ENCODE results near the gene PPP1R14B.

Gene PPP1R14B

GRCh38 chr11:64204464-64204989 lies 42.2 kb downstream of the PPP1R14B start:
- DNase-seq (ENCODE audit: insufficient read length, low spot score) (peak; percentile 88), FAIRE-seq (no peak)
- no peak for TF ChIP-seq POLR2A (IDR thresholded peaks at IDR 0.05; ENCODE audit: low read depth, low read length)

DNA sequence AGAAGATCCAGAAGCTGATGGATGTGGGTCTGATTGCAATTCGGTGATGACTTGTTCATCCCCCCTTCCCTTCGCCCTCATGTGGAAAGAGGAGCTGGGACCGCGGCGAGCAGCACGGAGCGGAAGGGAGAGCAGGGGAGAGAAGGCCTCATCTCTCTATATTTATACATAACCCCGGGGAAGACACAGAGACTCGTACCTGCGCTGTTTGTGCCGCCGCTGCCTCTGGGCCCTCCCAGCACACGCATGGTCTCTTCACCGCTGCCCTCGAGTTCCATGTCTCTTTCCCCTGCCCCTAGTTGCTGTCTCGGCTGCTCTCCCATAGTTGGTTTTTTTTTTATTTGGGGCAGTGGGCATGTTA lies 42.7 kb downstream of the PPP1R14B start:
- no peak for TF ChIP-seq POLR2A (IDR thresholded peaks at IDR 0.05; ENCODE audit: low read depth, low read length)
- no peak for DNase-seq (ENCODE audit: insufficient read length, low spot score)
- no peak for FAIRE-seq

GRCh38 chr11:64203421-64204079 lies 43.2 kb downstream of the PPP1R14B start:
- no peak for FAIRE-seq
- DNase-seq (ENCODE audit: insufficient read length, low spot score) = no peak
- TF ChIP-seq POLR2A (IDR thresholded peaks at IDR 0.05; ENCODE audit: low read depth, low read length) = no peak

GRCh38 chr11:64202992-64203391 lies 43.8 kb downstream of the PPP1R14B start:
- TF ChIP-seq POLR2A (IDR thresholded peaks at IDR 0.05; ENCODE audit: low read depth, low read length) = no peak
- DNase-seq (ENCODE audit: insufficient read length, low spot score) (no peak), FAIRE-seq (no peak)

- TF ChIP-seq POLR2A (IDR thresholded peaks at IDR 0.05; ENCODE audit: low read depth, low read length) = no peak
- DNase-seq (ENCODE audit: insufficient read length, low spot score) (no peak), FAIRE-seq (no peak)
Measured at GRCh38 chr11:64201543-64201942, 45.2 kb downstream of the PPP1R14B start.

- DNase-seq (ENCODE audit: insufficient read length, low spot score) (no peak), FAIRE-seq (no peak)
- TF ChIP-seq POLR2A (IDR thresholded peaks at IDR 0.05; ENCODE audit: low read depth, low read length) = no peak
Measured at GRCh38 chr11:64198511-64198910, 48.2 kb downstream of the PPP1R14B start.

GRCh38 chr11:64196626-64197025 lies 50.1 kb downstream of the PPP1R14B start:
- FAIRE-seq (no peak), DNase-seq (ENCODE audit: insufficient read length, low spot score) (no peak)
- TF ChIP-seq POLR2A (IDR thresholded peaks at IDR 0.05; ENCODE audit: low read depth, low read length) = no peak
